IMR-90 (cell line): Measurements from ENCODE around the gene CELF5. TPM values are rescaled to one million over a fixed set of nuclear protein-coding genes. Genes with fewer than 3 reads are reported as not detected.

Experiments
- ATAC-seq: fragments of 200-7000 bp; cut with Tn5 transposase; 2 replicates; pipeline ENCODE4 v1.9.1; 2020; ENCODE audit warnings: low read depth, mild to moderate bottlenecking, moderate library complexity
- BruUV-seq: library from RNA; stranded (reverse); fragments of 400-500 nt; replicated peaks from 2 replicates; lab custom pipeline; 2021; lab: Mats Ljungman, UMichigan
- CTCF ChIA-PET: fragments of 300-600 bp; formaldehyde crosslinking; extraction: SDS; loops from one replicate; lab custom pipeline; 2021; ENCODE audit warnings: antibody characterized with exemption; lab: Yijun Ruan, JAX
- POLR2A ChIA-PET: fragments of 300-600 bp; sonication (Branson Sonifier 250); formaldehyde crosslinking; loops from one replicate; lab custom pipeline; 2022; ENCODE audit warnings: antibody characterized with exemption; ENCODE audit not compliant: unreplicated experiment; lab: Charles Lee
- DNase-seq: peaks from one replicate; pipeline ENCODE4 v3.0.0; 2013
- H2AFZ ChIP-seq: replicated peaks from 2 replicates; pipeline ENCODE3; 2013; ENCODE audit warnings: low read length, mild to moderate bottlenecking; ENCODE audit not compliant: poor library complexity
- H2AK5ac ChIP-seq: 2 replicates; pipeline ENCODE4 v1.6.1; 2013; ENCODE audit warnings: low read depth, low read length, inconsistent platforms
- H2AK9ac ChIP-seq: replicated peaks from 2 replicates; pipeline ENCODE3; 2013; ENCODE audit warnings: mild to moderate bottlenecking, low read depth, low read length, moderate library complexity; ENCODE audit not compliant: poor library complexity
- H2BK120ac ChIP-seq: 2 replicates; pipeline ENCODE4 v1.6.1; 2013; ENCODE audit warnings: low read depth, low read length, inconsistent platforms
- H2BK15ac ChIP-seq: 3 replicates; pipeline ENCODE4 v1.6.1; 2013; ENCODE audit warnings: low read depth, low read length, inconsistent platforms
- H2BK20ac ChIP-seq: 2 replicates; pipeline ENCODE4 v1.6.1; 2013; ENCODE audit warnings: low read depth, mild to moderate bottlenecking, inconsistent platforms, low read length, moderate library complexity
- H2BK5ac ChIP-seq: 2 replicates; pipeline ENCODE4 v1.6.1; 2013; ENCODE audit warnings: mild to moderate bottlenecking, low read depth, low read length, inconsistent platforms; ENCODE audit not compliant: poor library complexity, severe bottlenecking
- H3K14ac ChIP-seq: replicated peaks from 2 replicates; pipeline ENCODE4 v1.6.1; 2013; ENCODE audit warnings: low read depth, low read length, inconsistent platforms
- H3K18ac ChIP-seq: 2 replicates; pipeline ENCODE4 v1.6.1; 2013; ENCODE audit warnings: low read depth, low read length, control low read depth
- H3K23ac ChIP-seq: 2 replicates; pipeline ENCODE4 v1.6.1; 2013; ENCODE audit warnings: low read depth, low read length, inconsistent platforms
- H3K27ac ChIP-seq: 2 replicates; pipeline ENCODE4 v1.5.1; 2013; ENCODE audit warnings: mild to moderate bottlenecking, control low read depth, low read length; ENCODE audit not compliant: insufficient read depth
- H3K27me3 ChIP-seq: 2 replicates; pipeline ENCODE4 v1.6.1; 2013; ENCODE audit warnings: low read length; ENCODE audit not compliant: control insufficient read depth, insufficient read depth
- H3K36me3 ChIP-seq: 2 replicates; pipeline ENCODE4 v1.6.1; 2013; ENCODE audit warnings: low read length, mixed read lengths; ENCODE audit not compliant: control insufficient read depth, insufficient read depth
- H3K4ac ChIP-seq: 2 replicates; pipeline ENCODE4 v1.6.1; 2013; ENCODE audit warnings: low read depth, low read length, inconsistent platforms
- H3K4me1 ChIP-seq: 2 replicates; pipeline ENCODE4 v1.6.1; 2013; ENCODE audit warnings: low read length, mixed read lengths; ENCODE audit not compliant: control insufficient read depth, insufficient read depth
- H3K4me2 ChIP-seq: 2 replicates; pipeline ENCODE4 v1.6.1; 2013; ENCODE audit warnings: low read depth, mild to moderate bottlenecking, control low read depth, low read length, moderate library complexity
- H3K4me3 ChIP-seq: 2 replicates; pipeline ENCODE4 v1.5.1; 2013; ENCODE audit warnings: low read depth, mild to moderate bottlenecking, control low read depth, low read length, moderate library complexity; ENCODE audit not compliant: insufficient read depth
- H3K56ac ChIP-seq: 2 replicates; pipeline ENCODE4 v1.6.1; 2013; ENCODE audit warnings: low read length, inconsistent platforms; ENCODE audit not compliant: insufficient read depth; ENCODE audit errors: extremely low read depth
- H3K79me1 ChIP-seq, 2 experiments: 2 replicates each; pipeline ENCODE4 v1.6.1; 2013; ENCODE audit warnings: low read length in 2 of 2, inconsistent platforms in 1 of 2, low read depth in 1 of 2
- H3K9ac ChIP-seq: 2 replicates; pipeline ENCODE4 v1.6.1; 2013; ENCODE audit warnings: low read depth, low read length, control low read depth
- H3K9me1 ChIP-seq: 2 replicates; pipeline ENCODE4 v1.6.1; 2013; ENCODE audit warnings: low read length, inconsistent platforms; ENCODE audit not compliant: insufficient read depth
- H3K9me3 ChIP-seq: 2 replicates; pipeline ENCODE4 v1.6.1; 2013; ENCODE audit warnings: low read length; ENCODE audit not compliant: control insufficient read depth, insufficient read depth
- H4K20me1 ChIP-seq: 2 replicates; pipeline ENCODE4 v1.6.1; 2013; ENCODE audit warnings: low read length, inconsistent platforms; ENCODE audit not compliant: insufficient read depth
- H4K5ac ChIP-seq: 2 replicates; pipeline ENCODE4 v1.6.1; 2013; ENCODE audit warnings: mild to moderate bottlenecking, low read depth, low read length, control low read depth
- H4K8ac ChIP-seq, 2 experiments: 2 replicates each; pipeline ENCODE4 v1.6.1; 2013; ENCODE audit warnings: low read depth in 2 of 2, low read length in 2 of 2, control low read depth in 1 of 2, inconsistent platforms in 1 of 2
- H4K91ac ChIP-seq: 2 replicates; pipeline ENCODE4 v1.6.1; 2013; ENCODE audit warnings: low read depth, low read length, inconsistent platforms; ENCODE audit not compliant: insufficient read depth
- MAFK ChIP-seq: IDR thresholded peaks from 2 replicates; pipeline ENCODE4 v1.6.1; 2012; ENCODE audit warnings: low read depth, low read length, improper control_type of control experiment
- MAZ ChIP-seq: IDR thresholded peaks from 2 replicates; pipeline ENCODE4 v1.6.1; 2012; ENCODE audit warnings: low read depth, mild to moderate bottlenecking, low read length, improper control_type of control experiment, moderate library complexity, borderline replicate concordance
- NFE2L2 ChIP-seq: fragments of 150-350 bp; IDR thresholded peaks from 2 replicates; pipeline ENCODE4 v1.6.1; 2016; ENCODE audit warnings: low read depth, mild to moderate bottlenecking, low read length
- POLR2A ChIP-seq: IDR thresholded peaks from 2 replicates; pipeline ENCODE4 v1.6.1; 2012; ENCODE audit warnings: mild to moderate bottlenecking, low read depth, low read length
- RCOR1 ChIP-seq: IDR thresholded peaks from 2 replicates; pipeline ENCODE4 v1.6.1; 2012; ENCODE audit warnings: mild to moderate bottlenecking, low read length, improper control_type of control experiment; ENCODE audit not compliant: insufficient replicate concordance
- WGBS, 2 experiments: methylation state at CpG; one replicate each; pipeline versions ENCODE4 v1.1.5 to v1.1.7; 2013; ENCODE audit warnings: missing lambda C conversion rate in 2 of 2; ENCODE audit not compliant: insufficient read length in 1 of 2; ENCODE audit errors: extremely low coverage in 2 of 2; 5-methylcytosine and 5-hydroxymethylcytosine counted together
- dilution Hi-C: fragments of 300-500 bp; cut with HindIII; formaldehyde crosslinking; loops from one replicate; pipeline ENCODE4 v1.14.3; 2018; ENCODE audit warnings: low sequenced_read_pairs; ENCODE audit not compliant: unreplicated experiment
- in situ Hi-C: fragments of 300-500 bp; cut with MboI; formaldehyde crosslinking; loops from 3 replicates; pipeline ENCODE4 v1.14.3; 2019; ENCODE audit warnings: low sequenced_read_pairs, inconsistent platforms, mixed read lengths
- intact Hi-C: fragments of 100-400 bp; cut with micrococcal nuclease; formaldehyde crosslinking; loops from 2 replicates; pipeline ENCODE4 v1.10.0; 2022
- polyA plus RNA-seq, 3 experiments: library from polyadenylated mRNA; depleted of rRNA; stranded (reverse); fragments of >200 nt; gene quantifications; 2 replicates each; pipeline ENCODE4 v1.2.3, GENCODE V29; 2012; ENCODE audit warnings: low replicate concordance in 1 of 3
- total RNA-seq: library from RNA; depleted of rRNA; stranded (reverse); fragments of >200 nt; gene quantifications from 2 replicates; pipeline ENCODE4 v1.2.3, GENCODE V29; 2012

The CELF5 gene
- total and polyA plus RNA-seq, 2 of the 4 experiments (the other 2 are of a cell fraction): 0.02 TPM; not detected in 1

DNA sequence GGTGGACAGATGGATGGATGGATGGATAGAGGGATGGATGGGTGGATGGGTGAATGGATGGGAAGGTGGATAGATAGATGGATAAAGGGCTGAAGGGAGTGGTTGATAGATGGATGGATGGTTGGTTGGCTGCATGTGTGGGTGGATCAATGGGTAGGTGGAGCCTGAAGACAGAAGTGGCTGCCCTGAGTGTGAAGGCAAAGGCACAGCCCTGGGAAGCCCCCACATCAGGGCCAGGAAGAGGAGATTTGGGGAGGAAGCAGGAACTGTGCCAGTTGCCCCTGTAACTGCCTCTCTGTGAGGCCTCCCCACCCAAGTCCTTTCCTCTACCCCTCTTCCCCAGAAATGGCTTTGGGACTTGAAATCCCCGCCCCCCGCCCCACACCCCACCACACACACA is 98.6 kb downstream of the CELF5 start:
- in situ Hi-C loops: loop anchor here (25.0 kb wide), 1 partner anchor 289 kb away; the partner anchor contains the start of gene TBXA2R
- CTCF ChIA-PET: interaction anchor here (0.6 kb wide), 1 partner anchor 148 kb away, joined by 3 read pairs; no protein-coding TSS in a partner anchor
- WGBS, 2 experiments: no CpG with 5 or more reads among the region's 2 CpGs

More for the DNA sequence above, 98.6 kb downstream of the CELF5 start:
- Histone ChIP-seq H3K36me3 (no peaks in the 10 kb centered on the region), H3K4ac (no peak overlapping the region), H2BK5ac (no peak overlapping the region), H3K56ac (no peak overlapping the region), H3K4me1 (no peaks in the 10 kb centered on the region), H3K23ac (no peak overlapping the region), H2AK9ac (no peak overlapping the region), H3K27me3 (peaks cover 7% of the 10 kb centered on the region; the same call in 1 of the 2 replicates), H2AFZ (no peak overlapping the region), H3K4me2 (no peak overlapping the region), H3K18ac (no peak overlapping the region), H4K20me1 (no peaks in the 10 kb centered on the region), H3K9ac (no peak overlapping the region), H4K5ac (no peak overlapping the region), H3K79me1 (no peaks in the 10 kb centered on the region), H4K8ac (no peak overlapping the region), H2AK5ac (no peak overlapping the region), H3K9me1 (no peaks in the 10 kb centered on the region), H2BK20ac (no peak overlapping the region), H4K91ac (no peak overlapping the region), H3K9me3 (no peaks in the 10 kb centered on the region), H3K14ac (no peak overlapping the region), H2BK15ac (no peak overlapping the region), H3K4me3 (no peak overlapping the region), H3K27ac (no peak overlapping the region), H2BK120ac (no peak overlapping the region)
- DNase-seq (no peak), ATAC-seq (no peak)
- POLR2A ChIA-PET: no interaction called here
- TF ChIP-seq RCOR1 (no peak), NFE2L2 (no peak), MAZ (no peak), POLR2A (no peak), MAFK (no peak)
- no TSS peak for BruUV-seq
- dilution Hi-C loops (no loop called here), intact Hi-C loops (loop anchor here (10.0 kb wide), 2 partner anchors 292 to 382 kb away; partner anchors contain the start of genes PIP5K1C and TJP3)
